ENCODE measurements around the gene TLCD1.

TLCD1 gene

DNA sequence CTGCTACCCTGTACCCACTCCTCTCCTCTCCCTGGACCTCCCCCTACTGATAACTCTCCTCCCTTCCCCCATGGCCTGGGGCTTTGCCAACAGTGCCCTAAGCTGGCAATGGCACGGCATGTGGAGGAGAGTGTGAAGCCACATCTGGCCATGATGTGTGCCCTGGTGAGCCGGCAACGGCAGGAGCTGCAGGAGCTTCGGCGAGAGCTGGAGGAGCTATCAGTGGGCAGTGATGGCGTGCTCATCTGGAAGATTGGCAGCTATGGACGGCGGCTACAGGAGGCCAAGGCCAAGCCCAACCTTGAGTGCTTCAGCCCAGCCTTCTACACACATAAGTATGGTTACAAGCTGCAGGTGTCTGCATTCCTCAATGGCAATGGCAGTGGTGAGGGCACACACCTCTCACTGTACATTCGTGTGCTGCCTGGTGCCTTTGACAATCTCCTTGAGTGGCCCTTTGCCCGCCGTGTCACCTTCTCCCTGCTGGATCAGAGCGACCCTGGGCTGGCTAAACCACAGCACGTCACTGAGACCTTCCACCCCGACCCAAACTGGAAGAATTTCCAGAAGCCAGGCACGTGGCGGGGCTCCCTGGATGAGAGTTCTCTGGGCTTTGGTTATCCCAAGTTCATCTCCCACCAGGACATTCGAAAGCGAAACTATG, 23.0 kb upstream of the TLCD1 start:
- no peak for DNase-seq
- no peaks in the 10 kb centered on the region for H3K27me3 ChIP-seq
- peak overlapping the region in 1 of 2 donors; percentile 14 for H3K27ac ChIP-seq
- H3K4me3 ChIP-seq, result no peak overlapping the region
- intact Hi-C loops (cut with DNase I; ENCODE audit: low total_unique reads), result loop anchor here (1.0 to 10.0 kb wide), 2 partner anchors 22 to 56 kb away; no protein-coding TSS in a partner anchor
- TF ChIP-seq CTCF (IDR thresholded peaks at IDR 0.05), result no peak
- H3K9me3 ChIP-seq, result no peaks in the 10 kb centered on the region
- H3K36me3 ChIP-seq, result peaks cover 0 to 26% (median 23%) of the 10 kb centered on the region in 3 donors
- peaks cover 0 to 62% (median 38%) of the 10 kb centered on the region in 4 donors for H3K4me1 ChIP-seq

DNA sequence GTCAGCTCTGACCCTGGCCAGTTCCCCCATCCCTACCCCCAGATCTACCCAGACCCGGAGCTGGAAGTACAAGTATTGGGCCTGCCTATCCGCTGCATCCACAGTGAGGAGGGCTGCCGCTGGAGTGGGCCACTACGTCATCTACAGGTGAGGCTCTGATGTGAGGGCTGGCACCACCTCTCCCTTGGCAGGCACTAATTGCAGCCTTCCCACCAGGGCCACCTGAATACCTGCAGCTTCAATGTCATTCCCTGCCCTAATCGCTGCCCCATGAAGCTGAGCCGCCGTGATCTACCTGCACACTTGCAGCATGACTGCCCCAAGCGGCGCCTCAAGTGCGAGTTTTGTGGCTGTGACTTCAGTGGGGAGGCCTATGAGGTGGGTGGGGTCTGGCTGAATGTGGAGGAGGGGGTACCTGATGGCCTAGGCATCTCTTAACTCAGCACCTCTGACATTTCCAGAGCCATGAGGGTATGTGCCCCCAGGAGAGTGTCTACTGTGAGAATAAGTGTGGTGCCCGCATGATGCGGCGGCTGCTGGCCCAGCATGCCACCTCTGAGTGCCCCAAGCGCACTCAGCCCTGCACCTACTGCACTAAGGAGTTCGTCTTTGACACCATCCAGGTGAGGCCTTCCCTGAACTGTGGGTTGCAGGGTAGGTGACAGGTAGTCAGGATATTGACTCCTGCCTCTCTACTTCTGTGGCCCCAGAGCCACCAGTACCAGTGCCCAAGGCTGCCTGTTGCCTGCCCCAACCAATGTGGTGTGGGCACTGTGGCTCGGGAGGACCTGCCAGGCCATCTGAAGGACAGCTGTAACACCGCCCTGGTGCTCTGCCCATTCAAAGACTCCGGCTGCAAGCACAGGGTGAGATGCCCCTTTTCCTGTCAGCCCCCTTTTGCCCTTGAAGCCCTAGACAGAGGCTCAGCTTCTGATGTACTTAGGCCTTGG, 22.0 kb upstream of the TLCD1 start:
- no peaks in the 10 kb centered on the region for H3K9me3 ChIP-seq
- no peaks in the 10 kb centered on the region for H3K27me3 ChIP-seq
- no peak for TF ChIP-seq CTCF (IDR thresholded peaks at IDR 0.05)
- peaks cover 0 to 67% (median 41%) of the 10 kb centered on the region in 4 donors for H3K4me1 ChIP-seq
- intact Hi-C loops (cut with DNase I; ENCODE audit: low total_unique reads), result loop anchor here (1.0 to 10.0 kb wide), 2 partner anchors 21 to 57 kb away; no protein-coding TSS in a partner anchor
- peaks cover 0 to 26% (median 23%) of the 10 kb centered on the region in 3 donors for H3K36me3 ChIP-seq
- DNase-seq, result no peak
- no peak overlapping the region for H3K27ac ChIP-seq
- no peak overlapping the region for H3K4me3 ChIP-seq

- Histone ChIP-seq H3K4me1 (peaks cover 0 to 76% (median 47%) of the 10 kb centered on the region in 4 donors), H3K27me3 (no peaks in the 10 kb centered on the region), H3K36me3 (peaks cover 0 to 26% (median 23%) of the 10 kb centered on the region in 3 donors), H3K27ac (peak overlapping the region; percentile 81 to 83), H3K9me3 (no peaks in the 10 kb centered on the region), H3K4me3 (no peak overlapping the region)
- TF ChIP-seq CTCF (IDR thresholded peaks at IDR 0.05), result no peak
- intact Hi-C loops (cut with DNase I; ENCODE audit: low total_unique reads), result loop anchor here (10.0 kb wide), 1 partner anchor 58 kb away; no protein-coding TSS in a partner anchor
- peak in 1 of 2 donors; percentile 75 for DNase-seq
Measured at GRCh38 chr17:28747051-28747691, 21.1 kb upstream of the TLCD1 start.

GRCh38 chr17:28746611-28747050, 20.6 kb upstream of the TLCD1 start:
- Histone ChIP-seq H3K4me3 (no peak overlapping the region), H3K27ac (peak overlapping the region; percentile 81 to 83), H3K9me3 (no peaks in the 10 kb centered on the region), H3K4me1 (peaks cover 0 to 81% (median 47%) of the 10 kb centered on the region in 4 donors), H3K36me3 (peaks cover 0 to 26% (median 23%) of the 10 kb centered on the region in 3 donors), H3K27me3 (no peaks in the 10 kb centered on the region)
- TF ChIP-seq CTCF (IDR thresholded peaks at IDR 0.05), result no peak
- intact Hi-C loops (cut with DNase I; ENCODE audit: low total_unique reads), result loop anchor here (10.0 kb wide), 1 partner anchor 58 kb away; no protein-coding TSS in a partner anchor
- no peak for DNase-seq

- Histone ChIP-seq H3K27me3 (no peaks in the 10 kb centered on the region), H3K9me3 (no peaks in the 10 kb centered on the region), H3K4me3 (peak overlapping the region; percentile 63 to 73), H3K27ac (peak overlapping the region; percentile 81 to 83), H3K36me3 (peaks cover 0 to 26% (median 23%) of the 10 kb centered on the region in 3 donors), H3K4me1 (peaks cover 0 to 82% (median 47%) of the 10 kb centered on the region in 4 donors)
- no peak for TF ChIP-seq CTCF (IDR thresholded peaks at IDR 0.05)
- intact Hi-C loops (cut with DNase I; ENCODE audit: low total_unique reads), result loop anchor here (10.0 kb wide), 1 partner anchor 59 kb away; no protein-coding TSS in a partner anchor
- DNase-seq, result no peak
Measured at GRCh38 chr17:28745786-28746411, 19.9 kb upstream of the TLCD1 start.

All from tibial artery (tissue), 4 donors.